Measurements from ENCODE around the gene FAHD2B.
"Not testable (repeated sequence)": the region's sequence is repeated elsewhere in the genome, so short reads cannot be mapped to it uniquely, and the experiment has no call there.

- not testable (repeated sequence) for TF ChIP-seq CTCF (IDR thresholded peaks at IDR 0.05; ENCODE audit: low read depth, low read length, missing input control); RAD21 (IDR thresholded peaks at IDR 0.05); RXRA (IDR thresholded peaks at IDR 0.05); YY1 (IDR thresholded peaks at IDR 0.05); TAF1 (conservative IDR thresholded peaks at IDR 0.05); REST (IDR thresholded peaks at IDR 0.05); HNF4A (conservative IDR thresholded peaks at IDR 0.05); JUND (IDR thresholded peaks at IDR 0.05); EGR1 (IDR thresholded peaks at IDR 0.05; ENCODE audit: low read depth in 2 of 2); FOXA2 (IDR thresholded peaks at IDR 0.05); GABPA (IDR thresholded peaks at IDR 0.05 in 1 of 2, conservative IDR thresholded peaks at IDR 0.05 in 1 of 2)
Measured at GRCh38 chr2:97070915-97071314, 23.8 kb downstream of the FAHD2B start.

Measured in liver (tissue), 3 donors.